ENCODE data around the gene ALDH3B1. TPM values are rescaled to one million over a fixed set of nuclear protein-coding genes. Genes with fewer than 3 reads are reported as not detected.

Gene ALDH3B1
- polyA plus RNA-seq, 3 donors = 79.8 to 89.1 (median 86.7) TPM

DNA sequence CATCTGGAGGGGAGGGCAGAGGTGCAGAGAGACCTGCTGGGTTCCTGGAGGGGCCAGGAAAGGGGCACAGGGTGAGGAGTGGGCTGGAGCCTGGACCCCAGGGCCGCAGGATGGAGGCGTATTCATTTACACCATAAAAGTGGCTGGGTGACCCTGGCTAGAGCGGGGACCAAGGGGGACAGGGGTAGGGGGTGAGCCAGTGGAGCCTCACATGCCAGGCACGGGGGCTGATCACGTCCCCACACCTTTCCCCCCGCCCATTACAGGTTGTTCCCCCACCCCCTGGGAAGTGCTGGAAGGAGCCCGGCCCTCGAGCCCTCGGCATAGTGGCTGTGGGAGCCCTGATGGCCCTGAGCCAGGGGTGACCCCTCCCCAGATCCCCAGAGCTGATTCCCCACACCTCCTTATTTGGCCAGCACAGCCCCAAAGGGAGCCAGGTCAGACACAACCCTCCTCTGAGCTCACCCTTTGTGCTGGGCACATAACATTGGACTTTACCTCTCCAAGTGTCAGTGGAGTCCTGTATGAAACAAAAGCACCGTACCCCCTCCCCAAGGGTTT, 29.5 kb downstream of the ALDH3B1 start:
- no peak for DNase-seq
- H3K4me1 ChIP-seq (ENCODE audit: control insufficient read depth in 1 of 2, insufficient read depth in 2 of 2, low read length in 2 of 2) = peaks cover 51 to 73% of the 10 kb centered on the region in 2 donors
- H3K27ac Mint-ChIP-seq = peak overlapping the region; percentile 97 to 100 (median 98)
- peak overlapping the region; percentile 92 for H3K9ac ChIP-seq (ENCODE audit: insufficient read depth, low read length, poor library complexity, severe bottlenecking)
- H3K27me3 ChIP-seq (ENCODE audit: control insufficient read depth in 2 of 2, insufficient read depth in 2 of 2, low read length in 2 of 2) = no peaks in the 10 kb centered on the region
- peaks cover 12 to 34% of the 10 kb centered on the region in 2 donors for H3K36me3 Mint-ChIP-seq
- H3K27ac ChIP-seq (ENCODE audit: low read depth in 1 of 2, low read length in 2 of 2) = peak overlapping the region; percentile 98 to 99
- peaks cover 35 to 36% of the 10 kb centered on the region in 2 donors for H3K36me3 ChIP-seq (replicated peaks in 1 of 2; ENCODE audit: control insufficient read depth in 1 of 2, insufficient read depth in 2 of 2, low read length in 2 of 2)
- H3K4me1 Mint-ChIP-seq = peaks cover 38% of the 10 kb centered on the region
- TF ChIP-seq, protein P1, sequence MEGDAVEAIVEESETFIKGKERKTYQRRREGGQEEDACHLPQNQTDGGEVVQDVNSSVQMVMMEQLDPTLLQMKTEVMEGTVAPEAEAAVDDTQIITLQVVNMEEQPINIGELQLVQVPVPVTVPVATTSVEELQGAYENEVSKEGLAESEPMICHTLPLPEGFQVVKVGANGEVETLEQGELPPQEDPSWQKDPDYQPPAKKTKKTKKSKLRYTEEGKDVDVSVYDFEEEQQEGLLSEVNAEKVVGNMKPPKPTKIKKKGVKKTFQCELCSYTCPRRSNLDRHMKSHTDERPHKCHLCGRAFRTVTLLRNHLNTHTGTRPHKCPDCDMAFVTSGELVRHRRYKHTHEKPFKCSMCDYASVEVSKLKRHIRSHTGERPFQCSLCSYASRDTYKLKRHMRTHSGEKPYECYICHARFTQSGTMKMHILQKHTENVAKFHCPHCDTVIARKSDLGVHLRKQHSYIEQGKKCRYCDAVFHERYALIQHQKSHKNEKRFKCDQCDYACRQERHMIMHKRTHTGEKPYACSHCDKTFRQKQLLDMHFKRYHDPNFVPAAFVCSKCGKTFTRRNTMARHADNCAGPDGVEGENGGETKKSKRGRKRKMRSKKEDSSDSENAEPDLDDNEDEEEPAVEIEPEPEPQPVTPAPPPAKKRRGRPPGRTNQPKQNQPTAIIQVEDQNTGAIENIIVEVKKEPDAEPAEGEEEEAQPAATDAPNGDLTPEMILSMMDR (IDR thresholded peaks at IDR 0.05) = no peak
- intact Hi-C loops (cut with micrococcal nuclease) = loop anchor here (5.0 kb wide), 4 partner anchors 32 to 233 kb away; partner anchors contain the start of genes C11orf24 (in 1 of the 2), CHKA (in 1 of the 2) and UNC93B1 (in 1 of the 2)
- no peaks in the 10 kb centered on the region for H3K9me3 Mint-ChIP-seq
- peak overlapping the region; percentile 89 to 95 for H3K4me3 Mint-ChIP-seq
- peaks cover 0 to 3% (median 0%) of the 10 kb centered on the region in 3 donors for H3K27me3 Mint-ChIP-seq (ENCODE audit: low read depth in 3 of 3)
- H3K4me2 ChIP-seq (replicated peaks; ENCODE audit: extremely low read depth, low read length, poor library complexity, severe bottlenecking) = peak overlapping the region; percentile 97
- peaks cover 82% of the 10 kb centered on the region for H3K79me2 ChIP-seq (ENCODE audit: insufficient read depth, low read length)
- no peaks in the 10 kb centered on the region for H3K9me3 ChIP-seq (replicated peaks in 1 of 2; ENCODE audit: control insufficient read depth in 1 of 2, insufficient read depth in 1 of 2, low read length in 2 of 2)
- H2AFZ ChIP-seq (ENCODE audit: insufficient read depth, low read depth, low read length, poor library complexity, severe bottlenecking) = peak overlapping the region; percentile 51
- H4K20me1 ChIP-seq (ENCODE audit: insufficient read depth, low read length) = peaks cover 55% of the 10 kb centered on the region
- 3% methylated on average over 6 of the region's 10 CpGs for WGBS (ENCODE audit: insufficient coverage)
- peak overlapping the region; percentile 84 to 96 (median 91) for H3K4me3 ChIP-seq (replicated peaks in 1 of 3; ENCODE audit: low read depth in 2 of 3, low read length in 3 of 3)

DNA sequence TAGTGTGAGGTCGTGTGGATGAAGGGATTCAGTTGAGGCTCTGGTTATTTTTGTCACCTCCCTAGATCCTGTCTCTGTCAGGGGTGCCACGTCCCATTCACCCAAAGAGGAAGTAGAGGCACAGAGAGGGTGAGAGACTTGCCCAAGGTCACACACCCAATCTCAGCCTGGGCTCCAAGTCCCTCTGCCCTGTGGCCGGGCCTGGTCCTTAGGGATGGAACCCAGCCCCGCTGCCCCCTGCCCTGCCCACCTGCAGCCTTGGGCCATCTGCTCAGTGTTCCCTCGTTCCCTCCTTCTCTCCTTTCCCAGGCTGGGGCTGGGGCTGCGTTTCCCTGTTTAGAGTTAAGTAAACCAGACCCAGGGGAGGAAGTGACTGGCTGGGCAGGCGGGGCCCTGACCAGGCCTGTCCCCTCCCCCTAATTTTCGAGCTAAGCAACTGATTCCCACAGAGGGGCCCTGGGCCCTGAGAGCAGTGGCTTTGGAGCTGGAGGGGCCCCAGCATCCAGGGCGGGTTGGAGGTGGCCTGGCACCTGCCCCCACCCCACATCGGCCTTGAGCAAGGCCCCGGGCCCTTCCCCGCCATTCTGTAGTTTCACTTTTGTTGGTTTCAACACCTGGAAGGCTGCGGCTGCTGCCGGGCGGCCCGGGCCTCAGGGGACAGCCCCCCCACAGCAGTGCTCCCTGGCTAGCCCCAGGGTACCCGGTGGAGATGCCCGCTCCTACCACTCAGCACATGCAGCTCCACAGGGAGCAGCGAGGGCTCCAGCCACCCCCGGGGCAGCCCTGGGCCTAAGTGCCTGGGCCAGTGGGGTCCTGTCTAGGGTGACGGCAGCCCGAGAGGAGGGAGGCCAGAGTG, 30.2 kb downstream of the ALDH3B1 start:
- Histone ChIP-seq H3K4me2 (replicated peaks; ENCODE audit: extremely low read depth, low read length, poor library complexity, severe bottlenecking) (peak overlapping the region; percentile 97), H3K4me1 (ENCODE audit: control insufficient read depth in 1 of 2, insufficient read depth in 2 of 2, low read length in 2 of 2) (peaks cover 48 to 66% of the 10 kb centered on the region in 2 donors), H3K79me2 (ENCODE audit: insufficient read depth, low read length) (peaks cover 83% of the 10 kb centered on the region), H3K36me3 (replicated peaks in 1 of 2; ENCODE audit: control insufficient read depth in 1 of 2, insufficient read depth in 2 of 2, low read length in 2 of 2) (peaks cover 43% of the 10 kb centered on the region in 2 donors), H3K4me3 (replicated peaks in 1 of 3; ENCODE audit: low read depth in 2 of 3, low read length in 3 of 3) (peak overlapping the region; percentile 84 to 96 (median 91)), H2AFZ (ENCODE audit: insufficient read depth, low read depth, low read length, poor library complexity, severe bottlenecking) (peak overlapping the region; percentile 51), H3K27me3 (ENCODE audit: control insufficient read depth in 2 of 2, insufficient read depth in 2 of 2, low read length in 2 of 2) (no peaks in the 10 kb centered on the region), H4K20me1 (ENCODE audit: insufficient read depth, low read length) (peaks cover 62% of the 10 kb centered on the region), H3K27ac (ENCODE audit: low read depth in 1 of 2, low read length in 2 of 2) (peak overlapping the region; percentile 98 to 99), H3K9me3 (replicated peaks in 1 of 2; ENCODE audit: control insufficient read depth in 1 of 2, insufficient read depth in 1 of 2, low read length in 2 of 2) (no peaks in the 10 kb centered on the region), H3K9ac (ENCODE audit: insufficient read depth, low read length, poor library complexity, severe bottlenecking) (peak overlapping the region; percentile 92)
- Mint-ChIP-seq H3K9me3 (peaks cover 0 to 3% (median 0%) of the 10 kb centered on the region in 7 donors), H3K27ac (peak overlapping the region; percentile 97 to 100 (median 98)), H3K27me3 (ENCODE audit: low read depth in 3 of 3) (peaks cover 0 to 3% (median 0%) of the 10 kb centered on the region in 3 donors), H3K4me3 (peak overlapping the region; percentile 89 to 95), H3K36me3 (peaks cover 19 to 35% of the 10 kb centered on the region in 2 donors), H3K4me1 (peaks cover 36% of the 10 kb centered on the region)
- intact Hi-C loops (cut with micrococcal nuclease) = loop anchor here in 1 of 2 donors (5.0 kb wide), 1 partner anchor 33 kb away; no protein-coding TSS in a partner anchor
- TF ChIP-seq, protein P1 (IDR thresholded peaks at IDR 0.05) = no peak
- WGBS (ENCODE audit: insufficient coverage) = under 1% methylated on average over 17 of the region's 22 CpGs
- peak; percentile 74 to 78 (median 75) for DNase-seq

All from CD14-positive monocyte (primary cell).